HG03159 (cell line): Measurements from ENCODE around the gene CHST8.
"Not testable (repeated sequence)": the region's sequence is repeated elsewhere in the genome, so short reads cannot be mapped to it uniquely, and the experiment has no call there.

ENCODE experiments used
- ATAC-seq: cut with Tn5 transposase; IDR thresholded peaks from one replicate; pipeline ENCODE4 v1.9.1; 2021; ENCODE audit warnings: mild to moderate bottlenecking, moderate library complexity; ENCODE audit not compliant: unreplicated experiment

The CHST8 gene

DNA sequence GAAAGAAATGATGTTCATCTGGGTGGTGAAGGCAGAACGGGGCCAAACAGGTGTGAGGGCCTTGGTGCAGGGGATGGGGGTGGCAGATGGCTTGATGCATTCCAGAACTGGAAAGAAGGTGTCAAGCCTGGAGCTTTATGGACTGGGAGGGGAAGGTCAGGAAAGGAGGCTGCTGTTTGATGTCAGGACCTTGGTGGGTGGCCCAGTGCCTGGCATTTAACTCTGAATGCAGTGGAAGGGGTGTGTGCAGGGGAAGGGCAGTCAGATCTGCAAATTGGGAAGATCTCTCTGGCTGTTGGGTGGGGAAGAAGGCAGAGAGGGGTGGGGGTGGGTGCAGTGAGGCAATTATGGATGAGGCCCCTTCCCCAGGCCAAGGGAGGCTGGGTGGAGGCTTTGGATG is 186.6 kb downstream of the CHST8 start:
- no peak for ATAC-seq

DNA sequence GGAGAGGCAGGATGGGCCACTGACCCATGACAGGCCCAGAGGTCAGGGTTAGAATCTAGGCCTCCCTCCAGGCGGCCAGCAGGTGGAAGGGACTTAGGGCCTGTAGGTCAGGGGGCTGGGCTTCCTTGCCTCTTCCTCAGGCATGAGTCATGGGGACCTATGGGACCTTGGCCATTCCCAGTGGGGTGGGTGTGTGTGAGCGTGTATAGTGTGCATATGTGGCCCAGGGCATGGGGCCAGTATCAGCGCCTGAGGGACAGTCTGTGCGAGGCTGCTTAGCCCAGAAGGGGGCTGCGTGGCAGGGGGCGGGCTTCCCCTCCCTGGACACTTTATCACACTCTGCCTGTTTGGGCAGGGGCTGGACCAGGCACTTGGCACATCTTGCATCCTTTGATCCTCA is 188.2 kb downstream of the CHST8 start:
- ATAC-seq, result no peak

DNA sequence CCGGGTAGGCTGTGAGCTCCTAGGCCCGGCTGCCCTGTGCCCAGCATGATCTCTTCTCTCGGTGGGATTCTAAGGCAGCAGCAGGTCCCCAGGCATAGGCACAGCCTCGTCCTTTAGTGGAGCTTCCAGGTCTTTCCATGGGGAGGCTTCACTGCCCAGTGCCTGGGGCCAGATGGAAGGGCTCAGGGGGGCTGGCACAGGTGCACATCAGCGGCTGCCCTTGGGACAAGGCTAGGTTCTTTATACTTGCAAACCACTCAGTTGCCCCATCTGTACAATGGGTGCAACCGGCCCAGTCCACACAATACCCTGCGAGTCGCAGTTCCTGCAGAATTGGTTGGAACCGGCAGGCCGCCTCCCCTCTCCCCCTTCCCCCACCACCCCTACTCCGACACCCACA is 189.1 kb downstream of the CHST8 start:
- ATAC-seq, result no peak

DNA sequence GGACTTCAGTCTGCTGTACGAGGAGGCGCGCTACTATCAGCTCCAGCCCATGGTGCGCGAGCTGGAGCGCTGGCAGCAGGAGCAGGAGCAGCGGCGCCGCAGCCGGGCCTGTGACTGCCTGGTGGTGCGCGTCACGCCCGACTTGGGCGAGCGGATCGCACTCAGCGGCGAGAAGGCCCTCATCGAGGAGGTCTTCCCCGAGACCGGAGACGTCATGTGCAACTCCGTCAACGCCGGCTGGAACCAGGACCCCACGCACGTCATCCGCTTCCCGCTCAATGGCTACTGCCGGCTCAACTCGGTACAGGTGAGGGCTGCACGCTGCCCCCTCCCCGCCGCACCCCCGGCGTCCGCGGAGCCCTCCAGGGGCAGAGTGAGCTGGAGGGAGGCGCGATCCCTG is 189.5 kb downstream of the CHST8 start:
- no peak for ATAC-seq

DNA sequence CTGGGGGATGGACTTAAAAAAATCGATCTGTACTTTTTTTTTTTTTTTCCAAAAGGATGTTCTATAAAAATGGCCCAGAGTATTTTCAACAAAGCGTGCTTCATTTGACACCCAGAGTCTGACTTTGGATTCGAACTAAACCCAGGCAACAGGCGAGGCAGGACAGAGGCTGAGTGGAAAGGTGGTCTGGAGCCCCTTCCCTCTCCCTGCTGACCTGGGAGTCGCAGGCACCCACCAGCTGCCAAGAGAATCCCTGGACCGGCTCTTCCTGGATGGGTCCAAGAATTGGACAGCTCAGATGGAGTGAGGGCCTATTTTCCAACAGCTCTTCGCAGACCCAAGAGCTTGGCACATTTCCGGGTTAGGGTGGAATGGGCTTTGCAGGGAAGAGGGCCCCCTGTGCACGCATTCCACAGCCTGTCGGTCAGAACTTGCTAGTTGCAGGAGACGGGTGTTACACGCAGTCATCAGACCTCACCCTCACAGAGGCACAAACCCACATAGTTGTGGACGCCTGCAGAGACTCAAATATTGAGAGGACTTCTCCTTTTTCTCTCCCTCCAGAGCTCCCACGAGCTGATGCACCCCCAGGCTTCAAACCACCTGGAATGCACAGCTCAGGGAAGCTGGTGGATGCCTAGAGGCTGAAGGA is 190.1 kb downstream of the CHST8 start:
- ATAC-seq, result no peak

DNA sequence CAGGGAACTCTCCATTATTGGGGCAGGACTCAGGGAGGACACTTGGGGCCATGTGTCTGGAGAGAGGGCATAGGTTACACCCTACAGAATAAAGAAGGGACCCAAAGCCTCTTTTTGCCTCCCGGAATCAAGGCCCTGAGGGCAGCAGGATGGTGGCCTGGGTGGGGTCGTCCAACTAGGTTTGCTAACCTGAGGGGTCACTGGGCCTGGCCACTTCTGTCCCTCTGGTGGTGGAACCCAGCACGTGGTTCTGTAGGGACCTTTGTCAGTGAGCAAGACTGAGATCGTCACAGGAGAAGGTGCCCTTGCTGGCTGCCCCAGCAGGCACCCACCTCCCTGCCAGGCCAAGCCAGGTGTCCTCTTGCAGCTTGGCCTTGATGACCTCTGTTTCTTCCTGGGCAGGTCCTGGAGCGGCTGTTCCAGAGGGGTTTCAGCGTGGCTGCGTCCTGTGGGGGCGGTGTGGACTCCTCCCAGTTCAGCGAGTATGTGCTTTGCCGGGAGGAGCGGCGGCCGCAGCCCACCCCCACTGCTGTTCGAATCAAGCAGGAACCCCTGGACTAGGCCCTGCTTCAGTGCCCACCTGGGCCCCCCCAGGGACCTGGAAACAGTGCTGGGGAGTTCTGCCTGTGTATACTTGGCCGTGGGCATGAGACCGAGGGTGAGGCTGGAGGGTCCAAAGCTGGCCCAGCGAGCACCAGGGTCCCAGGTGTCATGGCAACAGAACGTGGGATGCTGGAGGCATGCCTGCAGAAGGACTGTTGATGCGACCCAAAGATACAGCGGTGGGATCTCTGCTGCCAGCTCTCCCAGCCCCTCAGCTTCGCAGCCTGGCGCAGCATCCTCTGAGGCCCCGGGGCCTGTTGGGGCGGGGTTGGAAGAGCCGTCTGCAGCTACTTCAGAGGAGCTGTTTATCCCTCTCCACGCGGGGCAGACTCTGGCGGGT is 190.9 kb downstream of the CHST8 start:
- no peak for ATAC-seq

DNA sequence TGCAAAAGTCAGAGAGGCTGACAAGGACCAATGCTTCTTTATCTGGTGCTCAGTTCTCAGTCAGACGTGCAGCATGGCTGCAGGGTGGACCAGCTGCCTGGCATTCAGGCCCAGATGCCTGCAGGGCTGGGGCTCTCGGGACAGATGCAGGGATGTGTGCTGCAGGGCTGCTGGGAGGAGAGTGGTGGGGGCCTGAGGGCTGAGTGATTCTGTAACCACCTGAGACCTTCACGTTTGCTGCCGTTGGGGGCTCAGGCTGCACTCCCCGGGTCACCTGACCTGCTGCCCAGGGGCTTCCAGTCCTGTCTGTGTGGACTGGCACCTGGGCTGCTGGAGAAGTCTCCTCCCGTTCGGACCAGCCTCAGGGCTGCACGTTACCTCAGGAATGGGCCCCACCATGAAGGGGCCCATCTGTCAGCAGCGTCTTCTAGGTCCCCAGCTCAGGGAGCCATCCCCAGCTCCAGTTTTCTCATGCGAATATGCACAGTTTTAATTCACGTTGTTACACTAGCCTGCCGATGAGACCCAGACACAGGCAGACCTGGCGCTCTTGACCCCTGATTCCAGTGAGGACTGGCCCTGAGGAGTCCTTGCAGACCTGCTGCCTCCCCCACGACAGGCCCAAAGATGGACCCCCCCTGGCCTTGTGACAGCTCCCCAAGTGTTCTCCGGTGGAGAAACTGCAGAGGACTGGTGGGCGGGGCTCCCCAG is 191.8 kb downstream of the CHST8 start:
- no peak for ATAC-seq

DNA sequence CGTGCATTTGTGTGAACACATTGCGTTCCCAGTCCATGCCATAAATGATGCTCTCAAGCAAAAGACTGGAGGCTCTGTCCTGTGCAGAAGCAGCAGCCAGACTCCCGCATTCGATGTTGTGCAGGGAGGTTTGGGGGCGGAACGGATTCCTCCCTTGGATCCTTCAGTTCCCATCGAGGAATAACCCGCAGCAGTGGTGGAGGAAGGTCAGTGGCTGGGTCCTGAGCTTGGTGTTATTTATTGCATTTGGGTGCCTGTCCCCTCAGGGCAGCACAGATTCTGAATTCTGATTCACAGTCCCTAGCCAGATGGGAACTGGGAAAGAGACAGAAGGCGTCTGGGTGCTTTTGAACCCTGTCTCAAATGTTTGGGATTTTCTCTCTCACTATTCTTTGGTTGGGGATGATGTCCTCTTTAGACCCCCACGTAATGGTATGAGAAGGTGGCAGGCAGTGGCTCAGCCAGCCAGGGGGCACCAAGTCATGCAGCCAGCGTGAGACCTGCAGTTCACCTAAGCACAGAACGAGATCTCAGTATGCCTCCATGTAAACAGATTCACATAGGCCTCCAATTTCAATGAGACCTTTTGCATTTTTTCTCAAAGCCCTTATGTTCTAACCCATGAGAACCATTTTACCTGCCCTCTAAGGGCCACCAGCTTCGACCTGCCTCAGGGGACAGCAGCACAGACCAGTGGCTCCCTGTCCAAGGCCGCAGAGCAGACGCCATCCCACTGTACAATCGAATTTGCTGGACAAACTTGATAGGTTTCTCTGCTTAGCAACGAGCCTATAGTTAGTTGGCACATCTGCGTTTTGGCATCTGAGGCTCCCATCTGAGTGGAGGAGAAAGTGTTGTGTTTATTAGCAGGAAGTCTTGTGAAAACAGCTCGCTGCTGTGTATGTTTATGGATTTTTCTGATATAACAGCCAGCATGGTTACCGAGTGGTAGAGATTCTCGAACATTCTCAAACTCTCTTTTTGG is 192.7 kb downstream of the CHST8 start:
- no peak for ATAC-seq

DNA sequence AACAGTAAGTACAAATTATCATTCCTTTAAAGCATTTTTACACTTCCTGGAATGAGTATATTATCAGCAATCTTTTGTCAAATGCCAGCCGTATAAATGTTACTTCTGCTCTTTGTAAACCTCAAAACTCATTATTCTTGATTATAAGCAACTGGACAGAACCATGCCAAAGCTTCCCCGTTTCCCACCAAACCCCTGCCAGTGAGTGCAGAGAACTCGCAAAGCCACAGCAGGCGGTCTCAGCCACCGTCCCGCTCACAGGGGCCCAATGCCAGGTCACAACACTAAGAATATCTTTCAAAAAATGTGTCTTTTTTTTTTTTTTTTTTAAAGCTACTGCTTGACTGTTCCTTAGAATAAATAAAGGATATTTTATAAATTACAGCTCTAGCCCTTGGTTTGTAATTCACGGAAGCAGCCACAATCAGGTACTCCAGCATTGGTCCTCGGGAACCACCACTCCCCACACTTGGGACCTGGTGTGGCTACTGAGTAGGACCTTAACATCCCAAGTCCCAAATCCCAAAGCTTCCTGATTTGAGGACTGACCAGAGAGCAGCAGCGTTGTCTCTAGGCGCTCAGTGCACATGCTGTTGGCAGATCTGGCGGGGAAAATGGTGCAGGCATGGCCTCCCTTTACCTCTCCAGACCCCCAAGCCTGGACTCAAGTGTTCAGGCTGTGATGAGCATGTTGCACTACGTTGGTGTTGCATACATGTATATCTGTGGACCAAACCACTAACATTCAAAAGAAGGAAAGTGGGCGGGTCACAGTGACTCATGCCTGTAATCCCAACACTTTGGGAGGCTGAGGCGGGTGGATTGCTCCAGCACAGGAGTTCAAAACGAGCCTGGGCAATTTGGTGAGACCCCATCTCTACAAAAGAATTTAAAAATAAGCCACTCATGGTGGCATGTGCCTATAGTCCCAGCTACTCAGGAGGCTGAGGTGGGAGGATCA is 193.9 kb downstream of the CHST8 start:
- ATAC-seq, result no peak

DNA sequence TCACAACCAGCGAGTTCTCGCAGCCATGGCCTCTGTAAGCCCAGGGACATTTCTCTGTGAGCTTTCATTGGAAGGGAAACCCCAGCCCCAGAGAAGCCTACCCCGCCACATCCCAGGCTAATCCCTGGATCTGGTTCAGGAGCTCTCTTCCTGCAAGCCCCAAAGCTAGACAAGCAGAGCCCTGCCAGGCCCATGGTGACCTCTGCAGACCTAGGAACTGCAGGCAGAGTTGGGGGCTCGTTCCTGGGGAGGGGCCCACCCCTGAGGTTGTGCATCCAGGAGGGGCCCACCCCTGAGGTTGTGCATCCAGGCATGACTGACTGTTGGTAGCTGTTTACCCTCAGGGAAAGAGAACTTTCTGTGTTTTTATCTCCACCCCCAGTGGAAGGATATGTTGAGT is 196.7 kb downstream of the CHST8 start:
- ATAC-seq, result no peak

DNA sequence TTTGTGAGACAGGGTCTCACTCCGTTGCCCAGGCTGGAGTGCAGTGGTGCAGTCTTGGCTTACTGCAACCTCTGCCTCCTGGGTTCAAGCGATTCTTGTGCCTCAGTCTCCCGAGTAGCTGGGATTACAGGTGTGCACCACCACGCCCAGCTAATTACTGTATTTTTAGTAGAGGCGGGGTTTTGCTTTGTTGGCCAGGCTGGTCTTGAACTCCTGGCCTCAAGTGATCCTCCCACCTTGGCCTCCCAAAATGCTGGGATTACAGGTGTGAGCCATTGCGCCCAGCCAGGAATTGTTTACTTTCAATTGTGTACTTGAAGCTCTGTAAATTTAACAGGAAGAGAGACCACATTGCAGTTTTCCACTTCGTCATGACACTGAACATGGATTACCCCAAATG is 197.3 kb downstream of the CHST8 start:
- not testable (repeated sequence) for ATAC-seq

DNA sequence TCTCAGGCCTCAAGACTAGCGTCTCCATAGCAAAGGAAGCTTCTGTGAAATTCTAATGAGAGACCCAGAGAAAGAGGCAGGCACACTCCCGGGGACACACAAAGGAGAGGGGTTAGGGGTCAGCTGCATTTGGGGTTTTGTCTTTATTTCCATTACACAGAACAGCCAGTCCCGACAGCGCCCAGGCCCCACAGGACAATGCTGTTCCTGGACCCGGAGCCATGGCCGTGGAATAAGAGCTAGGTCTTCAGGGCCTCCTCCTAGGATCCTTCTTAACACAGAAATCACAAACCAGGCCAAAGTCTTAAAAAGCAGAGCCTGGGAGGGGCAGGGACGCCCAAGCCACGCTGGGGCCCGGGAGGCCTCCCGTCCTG is 197.7 kb downstream of the CHST8 start:
- no peak for ATAC-seq

DNA sequence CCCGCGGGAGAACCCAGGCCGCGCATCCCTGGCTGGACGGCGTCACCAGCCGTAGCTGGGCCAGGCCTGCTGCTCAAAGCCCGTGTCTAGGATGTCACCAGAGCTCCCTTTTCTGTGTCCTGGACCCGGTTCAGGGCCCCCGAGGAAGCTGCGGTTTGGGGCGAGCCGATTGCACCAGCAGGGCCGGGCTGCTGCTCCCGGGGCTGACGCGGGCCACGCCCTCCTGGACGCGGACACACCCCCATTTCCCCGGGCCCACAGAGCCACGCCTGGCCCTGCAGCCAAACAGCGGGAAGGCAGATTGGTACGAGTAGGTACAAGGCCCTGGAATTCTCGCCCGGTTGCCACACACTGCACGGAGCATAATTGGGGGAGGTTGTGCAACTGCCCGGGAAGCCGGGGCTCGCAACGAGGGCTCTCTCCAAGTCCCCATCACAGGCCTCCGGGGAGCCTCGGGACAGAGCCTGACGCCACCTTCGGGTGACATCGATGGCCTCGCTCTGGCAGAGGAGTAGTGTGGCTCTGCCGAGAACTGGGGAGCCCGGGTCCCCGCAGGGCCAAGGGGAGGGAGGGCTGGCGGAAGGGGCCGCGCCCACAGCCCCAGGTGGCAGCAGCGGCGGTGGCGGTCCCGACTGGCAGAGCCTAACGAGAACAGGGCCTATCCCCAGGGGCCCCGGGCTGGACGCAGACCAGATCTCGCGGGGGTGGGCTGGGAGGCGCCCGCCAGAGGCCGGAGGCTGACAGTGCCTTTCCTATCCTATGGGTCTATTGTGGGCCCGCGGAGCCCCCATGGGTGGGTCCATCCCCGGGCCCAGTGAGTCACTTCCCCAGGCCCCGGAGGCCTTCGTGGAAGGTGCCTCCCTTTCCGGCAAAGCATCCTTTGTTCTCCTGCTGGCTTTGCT is 198.4 kb downstream of the CHST8 start:
- no peak for ATAC-seq

DNA sequence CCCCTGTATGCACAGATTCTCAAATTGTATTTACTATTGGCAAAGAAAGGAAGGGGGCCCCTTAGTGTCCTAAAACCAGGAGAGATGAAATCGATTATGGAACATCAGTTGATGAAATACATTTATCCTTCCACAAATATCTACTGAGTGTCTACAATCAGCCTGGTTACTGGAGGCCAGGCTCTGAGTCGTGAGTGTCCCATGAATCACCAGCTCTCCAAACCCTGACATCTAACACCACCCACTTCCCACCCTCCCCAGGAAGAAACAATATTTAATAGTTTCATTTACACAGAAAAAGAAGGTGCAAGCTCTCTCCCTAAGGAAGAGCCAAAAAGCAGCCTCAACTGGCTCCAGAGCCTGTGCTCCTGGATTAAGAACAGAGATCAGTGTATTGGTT is 200.1 kb downstream of the CHST8 start:
- no peak for ATAC-seq
